ENCODE data around the gene IL17RE. TPM values are rescaled to one million over a fixed set of nuclear protein-coding genes. Genes with fewer than 3 reads are reported as not detected.

Gene IL17RE
- total RNA-seq, 1 donor from 2014 or later = under 0.01 TPM

DNA sequence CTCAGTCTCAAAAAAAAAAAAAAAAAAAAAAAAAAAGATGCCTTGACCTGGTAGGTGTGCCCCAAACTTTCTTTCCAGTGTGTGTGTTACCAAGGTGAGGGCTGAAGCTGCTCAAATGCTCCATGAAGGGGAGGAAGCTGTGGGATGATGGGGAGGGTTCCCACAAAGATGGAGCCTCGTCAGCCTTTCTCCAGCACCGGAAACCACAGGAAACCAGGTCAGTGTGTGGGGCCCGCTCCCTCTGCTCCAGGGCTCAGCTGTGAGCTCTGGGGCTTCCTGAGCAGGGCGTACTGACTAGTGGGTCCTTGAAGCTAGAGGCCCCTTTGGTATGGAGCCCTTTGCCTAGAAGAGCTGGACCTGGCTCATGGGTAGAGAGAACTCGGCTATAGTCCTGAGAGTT, 681 bp upstream of the IL17RE start:
- no peak for FAIRE-seq
- DNase-seq (ENCODE audit: low spot score in 2 of 2) = no peak

DNA sequence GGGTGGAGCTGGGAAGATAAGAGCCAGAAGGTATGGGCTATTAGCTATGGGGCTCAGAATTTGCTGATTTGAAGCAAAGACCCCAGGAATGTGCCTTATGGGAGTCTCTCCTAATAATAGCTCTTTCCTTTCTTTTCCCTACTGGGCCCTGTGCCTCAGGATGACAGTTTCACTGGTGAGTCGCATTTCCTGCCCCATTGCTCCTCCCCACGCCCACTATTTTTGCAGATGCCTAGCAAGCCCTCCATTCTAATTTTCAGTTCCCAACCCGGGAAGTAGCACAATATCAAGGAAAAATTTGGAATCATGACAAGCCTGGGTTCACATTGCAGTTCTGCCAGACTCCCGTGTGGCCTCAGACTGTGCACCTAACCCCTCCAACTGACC, 583 bp downstream of the IL17RE start:
- FAIRE-seq (no peak), DNase-seq (ENCODE audit: low spot score in 2 of 2) (no peak)

DNA sequence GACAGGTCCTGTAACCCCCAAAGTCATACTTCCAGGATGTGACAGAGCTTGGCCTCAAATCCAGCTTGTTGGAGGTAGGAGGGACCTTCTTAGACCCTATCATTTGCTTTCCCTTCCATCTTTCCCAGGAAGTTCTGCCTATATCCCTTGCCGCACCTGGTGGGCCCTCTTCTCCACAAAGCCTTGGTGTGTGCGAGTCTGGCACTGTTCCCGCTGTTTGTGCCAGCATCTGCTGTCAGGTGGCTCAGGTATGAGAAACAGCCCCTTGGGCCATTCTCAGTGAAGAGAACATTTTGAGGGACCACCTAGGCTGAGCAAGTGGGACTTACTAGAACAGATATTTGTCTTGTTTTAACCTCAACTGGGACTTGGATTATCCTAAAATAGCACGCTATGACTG, 1.3 kb downstream of the IL17RE start:
- DNase-seq (ENCODE audit: low spot score in 2 of 2) (no peak), FAIRE-seq (no peak)

DNA sequence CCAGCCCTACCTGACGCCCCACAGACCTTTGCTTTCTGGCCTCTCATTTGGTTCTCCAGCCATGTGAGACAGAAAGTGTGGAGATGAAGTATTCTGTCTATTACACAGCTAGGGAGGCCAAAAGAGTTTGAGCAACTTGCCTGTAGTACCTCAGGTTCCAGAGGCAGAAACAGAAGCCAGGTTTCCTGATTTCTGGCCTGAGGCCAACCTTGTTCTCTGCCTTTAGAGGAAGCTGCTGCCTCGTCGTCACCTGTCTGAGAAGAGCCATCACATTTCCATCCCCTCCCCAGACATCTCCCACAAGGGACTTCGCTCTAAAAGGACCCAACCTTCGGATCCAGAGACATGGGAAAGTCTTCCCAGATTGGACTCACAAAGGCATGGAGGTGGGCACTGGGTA, 3.8 kb downstream of the IL17RE start:
- no peak for DNase-seq (ENCODE audit: low spot score in 2 of 2)
- no peak for FAIRE-seq

DNA sequence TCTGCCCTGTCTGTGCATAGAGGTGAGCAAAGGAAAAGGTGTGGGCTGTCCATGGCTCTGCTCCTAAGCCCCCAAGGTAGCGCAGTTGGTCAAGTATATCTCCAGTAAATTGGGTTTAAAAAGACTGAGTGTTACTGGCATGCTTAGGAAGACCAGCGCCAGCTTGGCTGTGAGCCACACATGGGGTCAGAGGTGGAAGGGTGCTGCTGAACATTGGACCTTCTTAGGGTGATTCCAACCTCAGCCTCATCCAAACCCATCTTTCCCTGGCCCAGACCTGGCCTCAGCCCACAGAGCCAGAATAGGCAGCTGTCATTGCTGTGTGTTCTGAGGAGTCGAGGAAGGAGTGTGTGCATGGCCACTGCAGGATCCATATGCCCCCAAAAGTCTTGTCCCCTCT, 5.6 kb downstream of the IL17RE start:
- DNase-seq (ENCODE audit: low spot score in 2 of 2) (no peak), FAIRE-seq (no peak)

DNA sequence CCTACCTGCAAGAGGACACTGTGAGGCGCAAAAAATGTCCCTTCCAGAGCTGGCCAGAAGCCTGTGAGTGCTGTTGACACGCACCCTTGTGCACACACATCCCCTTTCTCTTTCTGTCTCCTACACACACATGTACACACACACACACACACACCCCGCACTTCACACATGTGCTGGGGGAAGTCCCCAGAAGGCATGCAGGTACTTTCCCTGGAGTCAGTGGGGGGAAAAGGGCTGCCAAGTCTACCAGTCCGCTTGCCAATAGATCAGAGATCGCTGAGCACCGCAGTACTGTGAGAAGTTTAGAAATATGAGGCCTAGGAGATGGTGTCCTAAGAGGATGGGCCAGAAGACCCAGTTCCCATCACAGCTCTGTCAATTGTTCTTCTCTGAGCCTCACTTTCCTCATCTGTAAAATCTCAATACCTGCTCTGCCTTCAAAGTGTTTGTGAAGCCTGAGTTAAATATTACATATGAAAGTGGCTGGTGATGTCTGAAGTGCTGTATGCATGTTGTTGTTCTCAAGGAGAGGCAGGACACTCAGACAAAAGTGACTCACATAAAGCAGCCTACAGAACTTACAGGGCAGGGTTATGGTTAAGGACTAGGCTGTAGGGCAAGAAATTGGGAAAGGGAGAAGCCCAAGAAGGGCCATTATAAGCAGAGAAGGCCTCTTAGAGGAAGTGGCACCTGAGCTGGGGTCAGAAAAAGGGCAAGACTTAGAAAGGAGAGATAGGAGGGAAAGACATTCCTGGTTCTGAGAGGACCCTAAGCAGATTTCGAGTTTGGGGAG, 6.8 kb downstream of the IL17RE start:
- DNase-seq (ENCODE audit: low spot score in 2 of 2) (no peak), FAIRE-seq (no peak)

DNA sequence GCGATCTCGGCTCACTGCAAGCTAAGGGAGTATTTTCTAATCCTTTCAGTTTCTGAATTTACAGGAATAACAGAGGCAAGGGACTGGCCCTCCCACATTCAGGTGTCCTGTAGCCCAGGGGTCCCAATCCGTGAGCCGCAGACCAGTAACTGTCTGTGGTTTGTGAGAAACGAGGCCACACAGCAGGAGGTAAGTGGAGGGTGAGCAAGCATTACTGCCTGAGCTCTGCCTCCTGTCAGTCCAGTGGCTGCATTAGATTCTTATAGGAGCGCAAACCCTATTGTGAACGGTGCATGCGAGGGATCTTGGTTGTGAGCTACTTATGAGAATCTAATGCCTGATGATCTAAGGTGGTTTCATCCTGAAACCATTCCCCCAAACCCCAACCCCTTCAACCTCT, 9.2 kb downstream of the IL17RE start:
- no peak for FAIRE-seq

DNA sequence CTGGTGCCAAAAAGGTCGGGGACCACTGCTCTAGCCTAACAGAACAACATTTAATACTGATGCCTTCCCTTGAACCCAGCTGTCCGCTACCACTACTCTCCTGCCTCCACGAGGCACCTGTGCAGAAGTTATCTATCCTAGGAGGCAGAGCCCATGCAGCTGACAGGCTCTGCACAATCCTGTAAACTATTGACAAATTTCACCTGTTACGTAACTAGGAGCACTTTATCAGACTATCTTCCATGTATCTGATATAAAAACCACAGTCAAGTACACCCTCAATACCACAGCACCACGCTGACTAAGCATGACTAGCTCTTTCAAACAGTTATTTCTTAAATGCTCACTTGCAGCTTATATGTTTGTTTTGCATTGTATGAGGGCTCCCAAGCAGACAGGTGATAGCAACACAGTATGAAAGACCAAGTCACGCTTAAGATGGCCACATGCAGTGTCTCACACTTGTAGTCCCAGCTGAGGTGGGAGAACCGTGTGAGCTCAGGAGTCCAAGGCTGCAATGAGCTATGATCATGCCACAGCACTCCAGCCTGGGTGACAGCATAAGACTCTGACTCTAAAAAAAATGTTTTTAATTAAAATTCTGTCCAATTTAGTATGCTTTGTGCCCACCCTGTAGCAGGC, 9.8 kb downstream of the IL17RE start:
- no peak for DNase-seq (ENCODE audit: low spot score in 2 of 2)

More for the DNA sequence above, 9.2 kb downstream of the IL17RE start:
- no peak for DNase-seq (ENCODE audit: low spot score in 2 of 2)

DNA sequence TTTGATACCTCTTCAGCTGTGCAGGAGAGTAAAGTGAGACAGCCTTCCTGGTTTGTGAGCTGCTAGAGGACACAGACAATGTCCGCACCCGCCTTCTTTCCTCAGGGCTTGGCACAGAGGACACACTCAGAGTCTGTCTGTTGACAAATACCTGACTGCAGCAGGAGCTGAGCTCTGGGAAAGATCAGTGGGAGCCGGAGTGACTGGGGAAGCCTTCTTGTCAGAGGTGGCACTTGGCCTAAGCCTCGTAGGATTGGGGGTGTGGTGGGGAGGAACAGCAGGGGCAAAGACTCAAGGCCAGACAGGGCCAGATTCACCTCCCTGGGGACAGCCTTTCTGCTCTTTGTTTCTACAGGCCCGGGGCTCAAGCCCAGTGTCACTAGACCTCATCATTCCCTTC, 11.0 kb downstream of the IL17RE start:
- FAIRE-seq (no peak), DNase-seq (ENCODE audit: low spot score in 2 of 2) (no peak)

More for the DNA sequence above, 9.8 kb downstream of the IL17RE start:
- no peak for FAIRE-seq

DNA sequence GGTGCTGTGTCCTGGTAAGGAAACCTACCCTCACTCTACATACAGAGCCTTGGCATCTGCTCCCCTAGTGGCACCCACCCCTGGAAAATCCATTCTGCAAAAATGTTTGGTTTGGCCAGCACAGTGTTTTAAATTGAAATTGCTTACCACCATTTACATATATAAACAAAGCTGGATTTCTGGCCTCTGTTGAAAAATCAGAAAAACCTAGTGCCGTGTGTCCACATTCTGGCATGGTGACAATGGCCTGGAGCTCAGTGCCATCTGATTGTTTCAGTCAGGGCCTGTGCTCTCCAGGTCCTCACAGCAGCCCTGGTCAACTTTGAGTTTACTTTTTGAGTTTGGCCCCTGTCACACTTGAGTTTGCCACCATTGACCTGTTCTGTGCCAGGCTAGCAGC, 11.4 kb downstream of the IL17RE start:
- DNase-seq (ENCODE audit: low spot score in 2 of 2) (no peak), FAIRE-seq (no peak)

DNA sequence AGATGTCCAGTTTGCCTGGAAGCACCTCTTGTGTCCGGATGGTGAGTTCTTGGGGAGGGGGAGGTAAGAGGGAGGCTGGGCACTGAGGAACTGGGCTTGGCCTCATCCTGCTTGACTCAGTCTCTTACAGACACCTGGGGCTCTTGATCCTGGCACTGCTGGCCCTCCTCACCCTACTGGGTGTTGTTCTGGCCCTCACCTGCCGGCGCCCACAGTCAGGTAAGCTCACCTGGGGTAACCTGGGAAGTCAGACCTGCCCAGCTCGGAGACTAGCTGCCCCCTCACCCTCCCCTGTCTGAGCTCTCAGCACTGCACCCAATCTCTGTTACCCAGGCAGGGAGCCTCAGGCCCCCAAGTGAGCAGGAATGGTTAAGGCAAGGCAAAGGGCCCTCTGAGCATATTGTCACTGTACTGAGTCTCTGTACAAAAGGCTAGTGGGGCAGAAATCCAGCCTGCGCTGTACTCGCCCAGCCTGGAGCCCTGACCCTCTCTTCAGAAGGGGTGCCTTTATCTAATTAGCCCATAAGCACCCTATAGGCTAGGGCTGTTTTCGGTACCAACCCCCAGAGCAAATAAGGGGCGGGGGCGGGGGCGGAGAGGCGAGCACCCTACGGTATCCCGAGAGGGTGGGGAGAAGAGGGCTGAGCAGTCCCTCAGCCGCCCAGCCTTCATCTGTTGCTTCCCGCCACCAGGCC, 12.1 kb downstream of the IL17RE start:
- no peak for FAIRE-seq
- no peak for DNase-seq (ENCODE audit: low spot score in 2 of 2)

DNA sequence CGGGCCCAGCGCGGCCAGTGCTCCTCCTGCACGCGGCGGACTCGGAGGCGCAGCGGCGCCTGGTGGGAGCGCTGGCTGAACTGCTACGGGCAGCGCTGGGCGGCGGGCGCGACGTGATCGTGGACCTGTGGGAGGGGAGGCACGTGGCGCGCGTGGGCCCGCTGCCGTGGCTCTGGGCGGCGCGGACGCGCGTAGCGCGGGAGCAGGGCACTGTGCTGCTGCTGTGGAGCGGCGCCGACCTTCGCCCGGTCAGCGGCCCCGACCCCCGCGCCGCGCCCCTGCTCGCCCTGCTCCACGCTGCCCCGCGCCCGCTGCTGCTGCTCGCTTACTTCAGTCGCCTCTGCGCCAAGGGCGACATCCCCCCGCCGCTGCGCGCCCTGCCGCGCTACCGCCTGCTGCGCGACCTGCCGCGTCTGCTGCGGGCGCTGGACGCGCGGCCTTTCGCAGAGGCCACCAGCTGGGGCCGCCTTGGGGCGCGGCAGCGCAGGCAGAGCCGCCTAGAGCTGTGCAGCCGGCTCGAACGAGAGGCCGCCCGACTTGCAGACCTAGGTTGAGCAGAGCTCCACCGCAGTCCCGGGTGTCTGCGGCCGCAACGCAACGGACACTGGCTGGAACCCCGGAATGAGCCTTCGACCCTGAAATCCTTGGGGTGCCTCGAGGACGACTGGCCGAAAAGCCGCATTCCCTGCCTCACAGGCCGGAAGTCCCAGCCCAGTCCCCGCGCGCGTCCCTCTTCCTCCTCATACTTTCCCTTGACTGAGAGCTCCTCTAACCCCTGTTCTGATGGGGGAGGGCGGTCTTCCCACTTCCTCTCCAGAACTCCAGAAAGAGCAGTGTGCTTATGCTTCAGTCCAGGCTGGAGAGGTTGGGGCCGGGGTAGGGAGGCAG, 12.8 kb downstream of the IL17RE start:
- FAIRE-seq (no peak), DNase-seq (ENCODE audit: low spot score in 2 of 2) (peak; percentile 49 to 66)

DNA sequence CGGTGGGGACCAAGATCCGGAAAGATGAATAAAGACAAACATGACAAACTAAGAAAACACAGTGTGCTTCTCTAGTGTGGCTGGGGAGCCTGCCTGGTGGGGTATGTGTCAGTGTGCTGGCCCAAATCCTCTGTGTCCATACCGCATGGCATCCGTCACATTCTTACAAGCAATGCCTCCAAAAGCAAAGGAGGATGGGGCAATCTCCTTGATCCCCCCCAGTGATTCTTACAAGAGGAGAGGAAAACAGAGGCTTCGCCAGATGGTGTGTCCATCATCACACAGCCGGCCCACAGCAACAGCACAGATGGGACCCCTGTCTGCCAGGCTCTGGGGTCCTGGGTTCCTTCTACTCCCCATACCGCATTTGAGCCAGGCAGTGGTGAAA, 13.7 kb downstream of the IL17RE start:
- DNase-seq (ENCODE audit: low spot score in 2 of 2) = no peak
- no peak for FAIRE-seq

DNA sequence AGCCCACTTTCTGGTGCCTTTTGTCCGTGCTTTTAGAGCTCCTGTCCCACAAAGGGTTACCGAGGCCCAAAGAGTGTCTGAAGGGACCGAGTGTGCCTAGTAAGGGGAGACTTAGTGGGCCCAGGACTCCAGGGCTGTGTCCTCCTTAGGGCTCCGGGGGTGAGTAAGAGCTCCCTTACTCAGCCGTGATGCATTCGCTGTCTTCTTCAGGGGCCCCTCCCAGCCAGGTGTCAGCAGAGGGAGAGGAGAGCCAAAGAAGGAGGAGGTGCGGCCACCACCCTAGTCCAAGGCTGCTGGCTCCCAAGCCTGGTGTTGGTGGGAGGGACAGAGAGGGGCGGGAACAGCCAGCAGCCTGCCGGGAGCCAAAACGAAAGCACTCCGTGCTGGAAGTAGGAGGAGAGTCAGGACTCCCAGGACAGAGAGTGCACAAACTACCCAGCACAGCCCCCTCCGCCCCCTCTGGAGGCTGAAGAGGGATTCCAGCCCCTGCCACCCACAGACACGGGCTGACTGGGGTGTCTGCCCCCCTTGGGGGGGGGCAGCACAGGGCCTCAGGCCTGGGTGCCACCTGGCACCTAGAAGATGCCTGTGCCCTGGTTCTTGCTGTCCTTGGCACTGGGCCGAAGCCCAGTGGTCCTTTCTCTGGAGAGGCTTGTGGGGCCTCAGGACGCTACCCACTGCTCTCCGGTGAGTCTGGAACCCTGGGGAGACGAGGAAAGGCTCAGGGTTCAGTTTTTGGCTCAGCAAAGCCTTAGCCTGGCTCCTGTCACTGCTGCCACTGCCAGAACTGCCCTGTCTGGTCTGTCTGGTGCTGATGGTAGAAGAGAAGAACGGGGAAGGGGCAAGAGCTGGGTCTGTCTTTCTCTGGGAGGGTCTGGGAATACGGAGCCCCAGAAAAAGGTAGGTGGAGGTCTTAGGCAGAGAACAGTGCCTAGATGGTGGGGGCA, 14.4 kb downstream of the IL17RE start, which contains the start of gene IL17RC:
Gene IL17RC (plus strand): TSS at position 365 of the 947 bp plus-strand sequence. CDS start 218 bp downstream, at position 583.
- DNase-seq (ENCODE audit: low spot score in 2 of 2) (peak; percentile 43 to 67), FAIRE-seq (no peak)

DNA sequence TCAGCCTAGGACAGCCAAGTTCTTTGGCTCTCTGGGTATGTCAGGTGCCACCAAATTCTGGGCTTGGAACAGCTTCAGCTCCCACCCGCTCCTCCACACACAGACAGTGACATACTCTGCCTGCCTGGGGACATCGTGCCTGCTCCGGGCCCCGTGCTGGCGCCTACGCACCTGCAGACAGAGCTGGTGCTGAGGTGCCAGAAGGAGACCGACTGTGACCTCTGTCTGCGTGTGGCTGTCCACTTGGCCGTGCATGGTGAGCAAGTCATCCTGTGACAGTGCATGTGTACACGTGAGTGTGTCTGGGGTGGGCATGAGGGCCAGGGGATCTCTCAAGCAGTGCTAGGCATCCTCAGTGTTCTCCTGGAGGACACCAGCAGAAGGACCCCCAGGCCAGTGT, 15.2 kb downstream of the IL17RE start:
- DNase-seq (ENCODE audit: low spot score in 2 of 2) = no peak

DNA sequence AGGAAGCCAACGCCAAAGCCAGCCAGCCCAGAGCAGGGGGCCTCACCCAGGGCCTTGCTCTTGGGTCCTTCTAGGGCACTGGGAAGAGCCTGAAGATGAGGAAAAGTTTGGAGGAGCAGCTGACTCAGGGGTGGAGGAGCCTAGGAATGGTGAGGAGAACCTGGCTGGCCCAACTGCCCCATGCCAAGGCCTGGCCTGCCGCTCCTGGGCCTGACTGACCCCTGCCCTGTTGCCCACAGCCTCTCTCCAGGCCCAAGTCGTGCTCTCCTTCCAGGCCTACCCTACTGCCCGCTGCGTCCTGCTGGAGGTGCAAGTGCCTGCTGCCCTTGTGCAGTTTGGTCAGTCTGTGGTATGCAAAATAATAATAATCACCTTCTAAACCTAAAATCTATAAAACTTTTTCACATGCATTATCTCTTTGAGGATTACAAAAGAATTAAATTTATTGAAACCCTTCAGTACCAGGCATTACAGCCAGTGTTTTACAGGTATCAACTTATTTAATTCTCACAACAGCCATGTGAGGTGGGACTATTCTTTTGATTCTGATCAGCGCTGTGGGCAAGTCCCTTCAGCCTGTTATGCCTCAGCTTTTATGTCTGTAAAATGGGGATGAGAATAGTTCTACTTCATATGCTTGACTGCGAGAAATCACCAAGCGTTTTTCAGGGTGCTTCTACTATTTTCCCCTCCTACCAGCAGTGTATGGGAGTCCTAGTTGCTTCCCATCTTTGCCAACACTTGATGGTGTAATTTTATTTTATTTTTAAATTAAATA, 15.8 kb downstream of the IL17RE start:
- DNase-seq (ENCODE audit: low spot score in 2 of 2) (no peak), FAIRE-seq (no peak)

More for the DNA sequence above, 15.2 kb downstream of the IL17RE start:
- FAIRE-seq = no peak

DNA sequence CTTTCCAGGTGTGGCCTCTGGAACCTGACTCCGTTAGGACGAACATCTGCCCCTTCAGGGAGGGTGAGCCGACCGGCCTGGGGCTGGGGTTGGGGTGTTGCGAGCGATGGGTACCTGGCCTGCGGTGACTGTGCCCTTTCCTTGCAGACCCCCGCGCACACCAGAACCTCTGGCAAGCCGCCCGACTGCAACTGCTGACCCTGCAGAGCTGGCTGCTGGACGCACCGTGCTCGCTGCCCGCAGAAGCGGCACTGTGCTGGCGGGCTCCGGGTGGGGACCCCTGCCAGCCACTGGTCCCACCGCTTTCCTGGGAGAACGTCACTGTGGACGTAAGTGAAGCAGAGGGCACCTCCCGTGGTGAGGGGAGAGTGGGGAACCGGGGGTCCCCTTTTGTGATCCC, 25.5 kb downstream of the IL17RE start:
- DNase-seq (ENCODE audit: low spot score in 2 of 2) (no peak), FAIRE-seq (no peak)

DNA sequence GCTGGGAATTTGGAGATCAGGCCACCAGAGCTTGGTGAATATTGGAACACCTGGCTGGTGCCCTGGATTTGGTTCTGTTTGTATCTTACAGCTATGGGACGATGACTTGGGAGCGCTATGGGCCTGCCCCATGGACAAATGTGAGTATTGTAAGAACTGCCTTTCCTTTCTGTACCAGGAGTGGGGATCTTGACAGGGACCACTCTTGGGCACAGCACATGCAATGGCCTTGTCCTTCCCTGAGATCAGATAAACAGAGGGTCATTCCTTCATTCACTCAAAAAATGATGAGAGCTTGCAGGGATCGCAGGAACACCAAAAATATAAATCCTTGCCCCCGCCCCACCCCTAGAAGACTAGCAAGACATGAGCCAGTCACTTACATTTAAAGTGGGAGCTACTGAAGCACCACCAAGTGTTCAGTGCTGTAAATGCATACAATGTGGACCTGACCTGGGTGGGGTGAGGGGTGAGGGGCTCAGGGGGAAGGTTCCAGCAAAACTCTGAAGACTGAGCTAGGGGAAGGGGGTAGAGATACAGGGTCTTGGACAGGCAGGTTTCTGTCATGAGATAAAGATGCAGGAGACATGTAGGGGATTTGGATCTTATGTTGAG, 28.3 kb downstream of the IL17RE start:
- FAIRE-seq = no peak

More for the DNA sequence above, 28.3 kb downstream of the IL17RE start:
- no peak for DNase-seq (ENCODE audit: low spot score in 2 of 2)

All from frontal cortex (tissue), 4 donors.